H1 (cell line): Measurements from ENCODE around the gene GRM8. TPM values are rescaled to one million over a fixed set of nuclear protein-coding genes. Genes with fewer than 3 reads are reported as not detected.

Source experiments
- CTCF ChIA-PET: fragments of 300-600 bp; sonication (Branson Sonifier 250); formaldehyde crosslinking; loops from one replicate; lab custom pipeline; 2021; ENCODE audit not compliant: partially characterized antibody; lab: Charles Lee
- POLR2A ChIA-PET: fragments of 300-600 bp; sonication (Branson Sonifier 250); formaldehyde crosslinking; loops from one replicate; lab custom pipeline; 2021; ENCODE audit warnings: inconsistent platforms; ENCODE audit not compliant: partially characterized antibody; lab: Charles Lee
- DNase-seq, 2 experiments: peaks; one replicate each; pipeline versions ENCODE4 v3.0.0 to v3.0.0-alpha.2; 2010 to 2022; ENCODE audit warnings: low spot score in 2 of 2, low read depth in 1 of 2, mixed read lengths in 1 of 2
- FAIRE-seq: peaks from 2 replicates; lab custom pipeline; 2011; peaks lifted over from hg19 to GRCh38; lab: Jason Lieb, UNC
- H2AFZ ChIP-seq: 2 replicates; pipeline ENCODE4 v1.8.1; 2012; ENCODE audit warnings: low read length, inconsistent platforms
- H2AK5ac ChIP-seq: 2 replicates; pipeline ENCODE4 v1.6.1; 2013; ENCODE audit warnings: low read depth, low read length
- H2BK120ac ChIP-seq: replicated peaks from 2 replicates; pipeline ENCODE3; 2013; ENCODE audit warnings: low read depth, low read length, inconsistent platforms
- H2BK12ac ChIP-seq: 2 replicates; pipeline ENCODE4 v1.6.1; 2013; ENCODE audit warnings: low read depth, low read length
- H2BK15ac ChIP-seq: 2 replicates; pipeline ENCODE4 v1.6.1; 2013; ENCODE audit warnings: low read length
- H2BK20ac ChIP-seq: 2 replicates; pipeline ENCODE4 v1.6.1; 2013; ENCODE audit warnings: low read length
- H2BK5ac ChIP-seq: 2 replicates; pipeline ENCODE4 v1.6.1; 2013; ENCODE audit warnings: low read depth, low read length
- H3K14ac ChIP-seq: 2 replicates; pipeline ENCODE4 v1.6.1; 2013; ENCODE audit warnings: inconsistent platforms; ENCODE audit not compliant: insufficient read length
- H3K18ac ChIP-seq: 2 replicates; pipeline ENCODE4 v1.6.1; 2013; ENCODE audit warnings: low read length; ENCODE audit errors: extremely low read depth
- H3K23ac ChIP-seq: 2 replicates; pipeline ENCODE4 v1.6.1; 2013; ENCODE audit warnings: inconsistent platforms; ENCODE audit not compliant: insufficient read length
- H3K23me2 ChIP-seq: 2 replicates; pipeline ENCODE4 v1.6.1; 2013; ENCODE audit warnings: low read depth, low read length
- H3K27ac ChIP-seq: 2 replicates; pipeline ENCODE4 v1.6.1; 2011; ENCODE audit warnings: low read depth, low read length, inconsistent platforms
- H3K27me3 ChIP-seq, 4 experiments: replicated peaks in 1 of 4; 1 replicate in 1 of 4; 2 replicates in 3 of 4; pipeline versions ENCODE4 v1.6.1 to v1.8.1; 2011 to 2013; ENCODE audit warnings: low read length in 3 of 4, mild to moderate bottlenecking in 3 of 4, inconsistent platforms in 2 of 4, mixed read lengths in 2 of 4, moderate library complexity in 1 of 4; ENCODE audit not compliant: control insufficient read depth in 3 of 4, insufficient read depth in 3 of 4; ENCODE audit errors: extremely low read depth in 1 of 4
- H3K36me3 ChIP-seq, 4 experiments: 2 replicates each; pipeline versions ENCODE4 v1.6.1 to v1.8.1; 2011 to 2013; ENCODE audit warnings: mild to moderate bottlenecking in 4 of 4, low read length in 3 of 4, moderate library complexity in 2 of 4, control low read depth in 1 of 4, inconsistent platforms in 1 of 4; ENCODE audit not compliant: insufficient read depth in 4 of 4, control insufficient read depth in 2 of 4
- H3K4ac ChIP-seq: replicated peaks from 2 replicates; pipeline ENCODE3; 2013; ENCODE audit warnings: low read length, low read depth, mixed read lengths, inconsistent platforms; ENCODE audit not compliant: insufficient read length
- H3K4me1 ChIP-seq, 4 experiments: replicated peaks in 1 of 4; 1 replicate in 1 of 4; 2 replicates in 3 of 4; pipeline versions ENCODE4 v1.6.1 to v1.8.1; 2011 to 2013; ENCODE audit warnings: low read length in 3 of 4, inconsistent platforms in 2 of 4, mixed read lengths in 1 of 4; ENCODE audit not compliant: insufficient read depth in 4 of 4, control insufficient read depth in 3 of 4
- H3K4me2 ChIP-seq, 2 experiments: 2 replicates each; pipeline versions ENCODE4 v1.6.1 to v1.8.1; 2011 to 2013; ENCODE audit warnings: low read depth in 2 of 2, low read length in 2 of 2, control low read depth in 1 of 2, inconsistent platforms in 1 of 2, mild to moderate bottlenecking in 1 of 2; ENCODE audit not compliant: insufficient read depth in 1 of 2
- H3K4me3 ChIP-seq, 4 experiments: fragments of 200-600, 300-600 bp in 1 of 4; sonication (generic), shearing (Covaris generic), sonication (Bioruptor Twin) in 1 of 4; 2 replicates each; pipeline versions ENCODE4 v1.5.1 to v1.8.1; 2011 to 2016; ENCODE audit warnings: low read length in 4 of 4, low read depth in 3 of 4, control low read depth in 2 of 4, inconsistent platforms in 2 of 4, mild to moderate bottlenecking in 2 of 4, mixed read lengths in 1 of 4, moderate library complexity in 1 of 4; ENCODE audit not compliant: insufficient read depth in 2 of 4; ENCODE audit errors: extremely low read depth in 1 of 4
- H3K56ac ChIP-seq: replicated peaks from 2 replicates; pipeline ENCODE3; 2013; ENCODE audit warnings: low read depth, mild to moderate bottlenecking, mixed read lengths, low read length, inconsistent platforms; ENCODE audit not compliant: insufficient read length
- H3K79me1 ChIP-seq: 2 replicates; pipeline ENCODE4 v1.6.1; 2013; ENCODE audit warnings: low read depth, low read length, control low read depth
- H3K79me2 ChIP-seq, 2 experiments: 2 replicates each; pipeline versions ENCODE4 v1.6.1 to v1.8.1; 2012 to 2013; ENCODE audit warnings: low read length in 2 of 2, mild to moderate bottlenecking in 2 of 2, inconsistent platforms in 1 of 2; ENCODE audit not compliant: insufficient read depth in 2 of 2, control insufficient read depth in 1 of 2
- H3K9ac ChIP-seq, 4 experiments: replicated peaks in 1 of 4; 1 replicate in 1 of 4; 2 replicates in 3 of 4; pipeline versions ENCODE4 v1.6.1 to v1.8.1; 2011 to 2013; ENCODE audit warnings: low read depth in 3 of 4, low read length in 3 of 4, control low read depth in 2 of 4, mild to moderate bottlenecking in 2 of 4, moderate library complexity in 2 of 4, inconsistent platforms in 1 of 4; ENCODE audit errors: extremely low read depth in 1 of 4
- H3K9me3 ChIP-seq, 2 experiments: 2 replicates each; pipeline versions ENCODE4 v1.6.1 to v1.8.1; 2012 to 2013; ENCODE audit warnings: mild to moderate bottlenecking in 2 of 2, moderate library complexity in 2 of 2, control low read depth in 1 of 2, inconsistent platforms in 1 of 2, low read depth in 1 of 2, low read length in 1 of 2, mixed read lengths in 1 of 2; ENCODE audit not compliant: insufficient read depth in 2 of 2
- H4K20me1 ChIP-seq, 2 experiments: replicated peaks in 1 of 2; 2 replicates each; pipeline versions ENCODE3 to v1.8.1; 2011 to 2013; ENCODE audit warnings: inconsistent platforms in 2 of 2, low read length in 2 of 2, mild to moderate bottlenecking in 1 of 2; ENCODE audit not compliant: insufficient read depth in 2 of 2, control insufficient read depth in 1 of 2
- H4K5ac ChIP-seq: 2 replicates; pipeline ENCODE4 v1.6.1; 2013; ENCODE audit warnings: low read length, low read depth, mixed read lengths, inconsistent platforms; ENCODE audit not compliant: insufficient read length
- H4K8ac ChIP-seq: 2 replicates; pipeline ENCODE4 v1.8.0; 2013; ENCODE audit warnings: mild to moderate bottlenecking, moderate library complexity, low read length, inconsistent platforms; ENCODE audit not compliant: insufficient read depth; ENCODE audit errors: extremely low read depth
- H4K91ac ChIP-seq: replicated peaks from 2 replicates; pipeline ENCODE3; 2013; ENCODE audit warnings: low read length, mixed read lengths, inconsistent platforms; ENCODE audit not compliant: insufficient read length
- ASH2L ChIP-seq: fragments of 200-600, 300-600 bp; sonication (generic); IDR thresholded peaks from one replicate; pipeline ENCODE4 v1.7.1; 2017; ENCODE audit warnings: low read length
- NANOG ChIP-seq: IDR thresholded peaks from 2 replicates; pipeline ENCODE4 v1.6.1; 2011; ENCODE audit warnings: low read length, low read depth, mild to moderate bottlenecking, inconsistent platforms; ENCODE audit not compliant: insufficient read depth, poor library complexity, severe bottlenecking
- RXRA ChIP-seq: IDR thresholded peaks from 2 replicates; pipeline ENCODE4 v1.6.1; 2011; ENCODE audit warnings: low read depth, mild to moderate bottlenecking, low read length, moderate library complexity; ENCODE audit not compliant: insufficient read depth
- SAP30 ChIP-seq: fragments of 300-600 bp; sonication (generic); IDR thresholded peaks from 2 replicates; pipeline ENCODE4 v1.7.1; 2012; ENCODE audit warnings: low read length, moderate library complexity, mild to moderate bottlenecking, inconsistent platforms; ENCODE audit not compliant: insufficient read depth, insufficient replicate concordance
- SIX5 ChIP-seq: IDR thresholded peaks from 2 replicates; pipeline ENCODE4 v1.6.1; 2011; ENCODE audit warnings: mild to moderate bottlenecking, low read depth, low read length
- SP4 ChIP-seq: IDR thresholded peaks from 2 replicates; pipeline ENCODE4 v1.6.1; 2012; ENCODE audit warnings: low read length, inconsistent platforms
- TAF1 ChIP-seq: IDR thresholded peaks from 2 replicates; pipeline ENCODE4 v1.6.1; 2011; ENCODE audit warnings: mild to moderate bottlenecking, low read depth, low read length
- TEAD4 ChIP-seq: IDR thresholded peaks from 2 replicates; pipeline ENCODE4 v1.6.1; 2012; ENCODE audit warnings: low read depth, low read length, inconsistent platforms, mixed read lengths
- WGBS, 2 experiments: shearing (Covaris generic) in 1 of 2; methylation state at CpG; one replicate each; pipeline versions ENCODE4 v1.1.6 to v1.1.7; 2013 to 2015; ENCODE audit warnings: low lambda C conversion rate in 2 of 2, mixed read lengths in 2 of 2, inconsistent platforms in 1 of 2, low coverage in 1 of 2, missing lambda C conversion rate in 1 of 2; ENCODE audit not compliant: insufficient replicate concordance in 2 of 2, insufficient coverage in 1 of 2, insufficient read length in 1 of 2; ENCODE audit errors: extremely low coverage in 1 of 2, missing lambda C conversion rate in 1 of 2; 5-methylcytosine and 5-hydroxymethylcytosine counted together
- polyA plus RNA-seq, 7 experiments: library from polyadenylated mRNA; depleted of rRNA in 3 of 7; stranded (reverse) in 5 of 7; unstranded in 2 of 7; fragments of >200 nt in 5 of 7; fragments of 200-250 nt in 2 of 7; gene quantifications; 1 replicate in 5 of 7; 2 replicates in 1 of 7; 4 replicates in 1 of 7; pipeline versions ENCODE4 v1.2.1 to v1.2.3, GENCODE V29; 2011 to 2013; ENCODE audit warnings: missing spikeins in 2 of 7, mixed read lengths in 2 of 7
- total RNA-seq: library from RNA; stranded (reverse); fragmentation: NEBNext Ultra II Directional; extraction: Animal tissue kit (Norgen Biotek cat#: 25700); gene quantifications from 2 replicates; pipeline ENCODE4 v1.2.1, GENCODE V29; 2021
- TF ChIP-seq, protein P1 (sequence below): IDR thresholded peaks from 2 replicates; pipeline ENCODE4 v1.6.1; 2011; ENCODE audit warnings: low read depth, mild to moderate bottlenecking, low read length; ENCODE audit not compliant: insufficient read depth

Gene GRM8
- total and polyA plus RNA-seq, 2 of the 8 experiments (the other 6 are each of a cell fraction or from before 2014, with no cell fraction given), result 2.6 to 2.8 TPM

DNA sequence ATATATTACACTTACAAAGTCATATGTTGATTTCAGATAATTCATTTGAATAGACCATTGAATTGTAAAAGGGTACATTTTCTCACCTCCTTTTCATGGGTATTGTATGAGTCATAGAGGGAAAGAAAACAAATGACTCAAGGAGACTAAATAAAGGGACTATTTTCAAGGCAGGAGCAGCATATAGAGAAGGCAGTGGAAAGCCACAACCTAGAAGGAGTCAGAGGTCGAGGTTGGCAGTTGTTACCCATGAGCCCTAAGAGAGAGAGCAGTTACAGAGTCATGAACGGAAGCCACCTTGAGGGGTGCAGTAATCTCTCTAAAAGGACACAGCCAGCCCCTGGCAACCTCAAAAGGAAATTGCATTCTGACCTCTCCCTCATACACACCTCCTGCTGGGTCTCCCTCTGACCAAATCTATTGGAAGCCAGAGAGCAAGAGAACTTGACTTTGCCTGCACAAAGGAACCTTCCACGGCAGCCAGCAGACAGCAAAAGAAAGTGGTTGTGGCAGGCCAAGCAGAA is 137.9 kb downstream of the GRM8 start:
- H3K18ac ChIP-seq, result no peak overlapping the region

More for the DNA sequence above, 137.9 kb downstream of the GRM8 start:
- no peak for DNase-seq
- H3K23me2 ChIP-seq, result no peaks in the 10 kb centered on the region; the same call in 1 of the 2 replicates
- no peak for TF ChIP-seq TAF1
- no peak for TF ChIP-seq ASH2L
- TF ChIP-seq NANOG, result no peak
- TF ChIP-seq SIX5, result no peak
- TF ChIP-seq, protein P1, sequence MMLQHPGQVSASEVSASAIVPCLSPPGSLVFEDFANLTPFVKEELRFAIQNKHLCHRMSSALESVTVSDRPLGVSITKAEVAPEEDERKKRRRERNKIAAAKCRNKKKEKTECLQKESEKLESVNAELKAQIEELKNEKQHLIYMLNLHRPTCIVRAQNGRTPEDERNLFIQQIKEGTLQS, result no peak
- TF ChIP-seq TEAD4, result no peak
- TF ChIP-seq SP4, result no peak
- TF ChIP-seq SAP30, result no peak
- no peak for TF ChIP-seq RXRA
- no peaks in the 10 kb centered on the region for H3K27me3 ChIP-seq
- 83% methylated on average over 3 of the region's 3 CpGs; no CpG with 5 or more reads in 1 of the 2 experiments for WGBS, 2 experiments
- no peak for FAIRE-seq
- no peak overlapping the region for H2AFZ ChIP-seq
- H2BK15ac ChIP-seq, result no peak overlapping the region
- H3K27ac ChIP-seq, result no peak overlapping the region
- no peak overlapping the region for H3K4me3 ChIP-seq
- H4K8ac ChIP-seq, result no peak overlapping the region
- no peak overlapping the region for H2BK120ac ChIP-seq
- H3K9me3 ChIP-seq, result no peaks in the 10 kb centered on the region
- H2BK20ac ChIP-seq, result no peak overlapping the region
- no peaks in the 10 kb centered on the region for H3K79me1 ChIP-seq
- no peak overlapping the region for H3K4me2 ChIP-seq
- H3K56ac ChIP-seq, result no peak overlapping the region
- no peak overlapping the region for H4K91ac ChIP-seq
- peaks cover 0 to 4% (median 0%) of the 10 kb centered on the region in 4 experiments; a peak in 1 of 7 replicates for H3K4me1 ChIP-seq
- H2BK12ac ChIP-seq, result no peak overlapping the region
- H2BK5ac ChIP-seq, result no peak overlapping the region
- H2AK5ac ChIP-seq, result no peak overlapping the region
- ChIA-PET POLR2A (interaction anchor here (1.0 kb wide), 1 partner anchor 8 kb away, joined by 3 read pairs; no protein-coding TSS in a partner anchor), CTCF (interaction anchor here (1.4 kb wide), 1 partner anchor 28 kb away, joined by 3 read pairs; no protein-coding TSS in a partner anchor)
- no peak overlapping the region for H3K14ac ChIP-seq
- no peaks in the 10 kb centered on the region for H3K79me2 ChIP-seq
- peaks cover 0 to 2% (median 0%) of the 10 kb centered on the region in 4 experiments; a peak in 2 of 8 replicates for H3K36me3 ChIP-seq
- no peak overlapping the region for H3K23ac ChIP-seq
- no peak overlapping the region for H3K4ac ChIP-seq
- H4K5ac ChIP-seq, result no peak overlapping the region
- H4K20me1 ChIP-seq, result no peaks in the 10 kb centered on the region
- H3K9ac ChIP-seq, result no peak overlapping the region
